ENCODE data around the gene ABHD1. TPM values are rescaled to one million over a fixed set of nuclear protein-coding genes. Genes with fewer than 3 reads are reported as not detected.

Gene ABHD1
- total RNA-seq, 4 donors from 2014 or later = 1.2 TPM; not detected in 3

GRCh38 chr2:27081984-27082772 lies 41.4 kb upstream of the ABHD1 start:
- Histone ChIP-seq H3K4me3 (no peak overlapping the region), H3K27ac (peak overlapping the region; percentile 51 to 55), H3K27me3 (no peaks in the 10 kb centered on the region), H3K9me3 (no peaks in the 10 kb centered on the region), H3K4me1 (peaks cover 5 to 19% of the 10 kb centered on the region in 2 donors), H3K36me3 (no peaks in the 10 kb centered on the region)
- intact Hi-C loops (cut with DNase I; ENCODE audit: low total_unique reads) = no loop called here
- TF ChIP-seq CTCF (IDR thresholded peaks at IDR 0.05) (no peak), POLR2A (IDR thresholded peaks at IDR 0.05) (no peak)
- peak in 1 of 2 donors; percentile 11 for DNase-seq

- DNase-seq = peak in 1 of 2 donors; percentile 24
- no peaks in the 10 kb centered on the region for H3K27me3 ChIP-seq
- peaks cover 5 to 23% of the 10 kb centered on the region in 2 donors for H3K4me1 ChIP-seq
- intact Hi-C loops (cut with DNase I; ENCODE audit: low total_unique reads) = no loop called here
- TF ChIP-seq POLR2A (IDR thresholded peaks at IDR 0.05) = no peak
- TF ChIP-seq CTCF (IDR thresholded peaks at IDR 0.05) = no peak
- H3K27ac ChIP-seq = no peak overlapping the region
- H3K9me3 ChIP-seq = no peaks in the 10 kb centered on the region
- H3K36me3 ChIP-seq = no peaks in the 10 kb centered on the region
- H3K4me3 ChIP-seq = no peak overlapping the region
These were observed 40.7 kb upstream of the ABHD1 start for GRCh38 chr2:27082773-27083409.

DNA sequence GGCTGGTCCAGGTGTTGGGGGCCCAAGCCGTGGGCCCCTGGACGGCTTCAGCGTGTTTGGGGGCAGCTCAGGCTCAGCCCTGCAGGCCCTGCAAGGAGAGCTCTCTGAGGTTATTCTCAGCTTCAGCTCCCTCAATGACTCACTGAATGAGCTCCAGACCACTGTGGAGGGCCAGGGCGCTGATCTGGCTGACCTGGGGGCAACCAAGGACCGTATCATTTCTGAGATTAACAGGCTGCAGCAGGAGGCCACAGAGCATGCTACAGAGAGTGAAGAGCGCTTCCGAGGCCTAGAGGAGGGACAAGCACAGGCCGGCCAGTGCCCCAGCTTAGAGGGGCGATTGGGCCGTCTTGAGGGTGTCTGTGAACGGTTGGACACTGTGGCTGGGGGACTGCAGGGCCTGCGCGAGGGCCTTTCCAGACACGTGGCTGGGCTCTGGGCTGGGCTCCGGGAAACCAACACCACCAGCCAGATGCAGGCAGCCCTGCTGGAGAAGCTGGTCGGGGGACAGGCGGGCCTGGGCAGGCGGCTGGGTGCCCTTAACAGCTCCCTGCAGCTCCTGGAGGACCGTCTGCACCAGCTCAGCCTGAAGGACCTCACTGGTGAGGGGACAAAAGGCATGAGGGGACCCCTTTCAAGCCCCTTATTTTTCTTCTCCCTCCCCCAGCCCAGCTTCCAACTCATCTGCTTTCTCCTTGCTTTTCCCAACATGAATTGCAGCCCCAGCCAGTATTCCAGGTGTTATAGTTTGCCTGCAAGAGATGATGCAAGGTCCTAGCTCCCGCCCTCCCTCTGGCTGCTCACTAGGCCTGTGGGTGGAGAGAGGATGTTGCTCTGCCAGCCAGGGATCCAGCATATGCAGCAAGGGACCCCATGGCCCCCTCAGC lies 40.0 kb upstream of the ABHD1 start:
- peak in 1 of 2 donors; percentile 17 for DNase-seq
- H3K27me3 ChIP-seq = no peaks in the 10 kb centered on the region
- H3K4me1 ChIP-seq = peaks cover 5 to 23% of the 10 kb centered on the region in 2 donors
- H3K36me3 ChIP-seq = no peaks in the 10 kb centered on the region
- no peak overlapping the region for H3K4me3 ChIP-seq
- intact Hi-C loops (cut with DNase I; ENCODE audit: low total_unique reads) = no loop called here
- TF ChIP-seq CTCF (IDR thresholded peaks at IDR 0.05) (no peak), POLR2A (IDR thresholded peaks at IDR 0.05) (no peak)
- H3K27ac ChIP-seq = no peak overlapping the region
- H3K9me3 ChIP-seq = no peaks in the 10 kb centered on the region

DNA sequence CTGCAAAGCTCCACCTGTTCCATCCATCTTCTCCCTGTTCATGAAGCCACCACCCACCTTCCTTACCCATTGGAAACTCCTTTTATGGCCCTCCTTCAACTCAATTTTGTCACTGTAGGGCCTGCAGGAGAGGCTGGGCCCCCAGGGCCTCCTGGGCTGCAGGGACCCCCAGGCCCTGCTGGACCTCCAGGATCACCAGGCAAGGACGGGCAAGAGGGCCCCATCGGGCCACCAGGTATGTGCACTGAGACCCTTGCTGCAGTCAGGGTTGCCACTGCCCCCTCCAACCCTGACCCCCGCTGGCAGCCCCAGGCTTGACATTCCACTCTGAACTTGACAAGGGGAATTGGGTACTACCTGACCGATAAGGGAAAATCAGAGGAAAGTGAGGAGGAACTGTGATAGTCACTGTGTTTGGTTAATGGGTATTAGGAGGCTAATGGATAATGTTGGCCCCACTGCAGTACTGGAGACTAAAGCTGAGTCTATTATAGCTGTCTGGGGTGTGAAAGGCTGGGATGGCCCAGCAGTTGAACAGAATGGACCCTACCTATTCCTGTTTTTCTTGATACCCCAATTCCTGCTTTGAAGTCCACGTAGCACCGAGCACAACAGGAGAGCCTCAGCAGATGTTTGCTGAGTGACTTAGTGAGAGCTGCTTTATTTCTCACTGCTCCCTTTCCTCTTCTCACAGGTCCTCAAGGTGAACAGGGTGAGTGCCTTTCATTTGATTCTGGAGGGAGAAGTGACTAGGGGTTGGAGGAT lies 39.1 kb upstream of the ABHD1 start:
- no peaks in the 10 kb centered on the region for H3K27me3 ChIP-seq
- no peaks in the 10 kb centered on the region for H3K36me3 ChIP-seq
- peak overlapping the region in 1 of 2 donors; percentile 82 for H3K27ac ChIP-seq
- no peak for TF ChIP-seq POLR2A (IDR thresholded peaks at IDR 0.05)
- TF ChIP-seq CTCF (IDR thresholded peaks at IDR 0.05) = no peak
- no peak overlapping the region for H3K4me3 ChIP-seq
- intact Hi-C loops (cut with DNase I; ENCODE audit: low total_unique reads) = no loop called here
- H3K9me3 ChIP-seq = no peaks in the 10 kb centered on the region
- peaks cover 5 to 23% of the 10 kb centered on the region in 2 donors for H3K4me1 ChIP-seq
- peak in 1 of 2 donors; percentile 13 for DNase-seq
